Measurements from ENCODE around the gene SLC7A10. TPM values are rescaled to one million over a fixed set of nuclear protein-coding genes. Genes with fewer than 3 reads are reported as not detected.

SLC7A10 gene
- total RNA-seq, 1 donor from 2014 or later, result 5.4 TPM

DNA sequence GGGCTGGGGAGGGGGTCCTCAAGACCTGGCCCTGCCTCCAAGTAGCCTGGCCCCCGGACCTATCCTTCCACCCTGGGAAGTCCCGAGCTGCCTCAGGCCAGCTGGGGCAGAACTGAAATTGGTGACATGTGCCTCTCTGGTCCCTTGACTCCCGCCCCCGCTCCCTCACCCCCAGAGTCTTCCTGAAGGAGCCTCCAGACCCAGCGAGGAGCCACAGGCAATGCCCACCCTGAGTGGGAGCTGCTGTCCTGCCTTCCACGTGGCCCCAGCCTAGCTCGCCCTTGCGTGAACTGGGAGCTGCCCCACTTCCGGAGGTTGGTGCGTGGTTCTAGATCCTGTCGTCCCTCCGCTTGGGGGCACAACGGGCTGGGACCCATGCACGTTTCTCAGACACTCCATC is 42.1 kb upstream of the SLC7A10 start:
- no peaks in the 10 kb centered on the region for H3K4me1 ChIP-seq
- H3K27ac ChIP-seq, result no peak overlapping the region
- no peak overlapping the region for H3K4me3 ChIP-seq
- no peak for DNase-seq (ENCODE audit: extremely low spot score in 2 of 2)
- intact Hi-C loops (cut with DNase I), result no loop called here
- TF ChIP-seq, protein P1, sequence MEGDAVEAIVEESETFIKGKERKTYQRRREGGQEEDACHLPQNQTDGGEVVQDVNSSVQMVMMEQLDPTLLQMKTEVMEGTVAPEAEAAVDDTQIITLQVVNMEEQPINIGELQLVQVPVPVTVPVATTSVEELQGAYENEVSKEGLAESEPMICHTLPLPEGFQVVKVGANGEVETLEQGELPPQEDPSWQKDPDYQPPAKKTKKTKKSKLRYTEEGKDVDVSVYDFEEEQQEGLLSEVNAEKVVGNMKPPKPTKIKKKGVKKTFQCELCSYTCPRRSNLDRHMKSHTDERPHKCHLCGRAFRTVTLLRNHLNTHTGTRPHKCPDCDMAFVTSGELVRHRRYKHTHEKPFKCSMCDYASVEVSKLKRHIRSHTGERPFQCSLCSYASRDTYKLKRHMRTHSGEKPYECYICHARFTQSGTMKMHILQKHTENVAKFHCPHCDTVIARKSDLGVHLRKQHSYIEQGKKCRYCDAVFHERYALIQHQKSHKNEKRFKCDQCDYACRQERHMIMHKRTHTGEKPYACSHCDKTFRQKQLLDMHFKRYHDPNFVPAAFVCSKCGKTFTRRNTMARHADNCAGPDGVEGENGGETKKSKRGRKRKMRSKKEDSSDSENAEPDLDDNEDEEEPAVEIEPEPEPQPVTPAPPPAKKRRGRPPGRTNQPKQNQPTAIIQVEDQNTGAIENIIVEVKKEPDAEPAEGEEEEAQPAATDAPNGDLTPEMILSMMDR (IDR thresholded peaks at IDR 0.05), result no peak
- TF ChIP-seq POLR2AphosphoS5 (IDR thresholded peaks at IDR 0.05; ENCODE audit: insufficient read depth in 1 of 2, low read depth in 1 of 2), result no peak
- TF ChIP-seq POLR2A (IDR thresholded peaks at IDR 0.05), result no peak
- H3K36me3 ChIP-seq, result no peaks in the 10 kb centered on the region
- no peaks in the 10 kb centered on the region for H3K9me3 ChIP-seq
- no peaks in the 10 kb centered on the region for H3K27me3 ChIP-seq

DNA sequence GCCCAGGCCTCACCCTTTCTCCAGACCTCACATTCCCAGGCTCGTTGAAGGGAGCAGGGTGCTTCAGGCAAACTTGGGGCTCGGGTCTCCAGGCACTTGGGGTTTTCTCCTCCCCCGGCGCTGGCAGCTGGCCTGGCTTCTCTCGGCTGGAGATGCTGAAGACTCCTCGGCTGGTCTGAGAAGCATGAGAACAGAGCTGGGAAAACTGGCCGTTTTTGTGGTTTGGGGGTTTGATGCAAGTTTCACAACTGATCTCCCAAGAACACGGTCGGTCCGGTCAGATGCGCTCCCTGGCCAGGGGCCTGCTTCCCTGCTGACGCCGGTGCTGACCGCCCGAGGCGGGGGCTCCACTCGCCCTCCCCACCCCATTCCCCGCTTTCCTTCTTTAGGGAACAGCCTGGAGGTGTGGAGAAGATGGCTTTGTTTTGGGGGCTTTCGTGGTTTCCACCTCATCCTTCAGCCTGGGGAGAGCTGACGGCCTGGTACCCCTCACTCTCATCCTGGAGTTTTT is 41.4 kb upstream of the SLC7A10 start:
- H3K4me1 ChIP-seq, result no peaks in the 10 kb centered on the region
- no peaks in the 10 kb centered on the region for H3K36me3 ChIP-seq
- TF ChIP-seq POLR2AphosphoS5 (IDR thresholded peaks at IDR 0.05; ENCODE audit: insufficient read depth in 1 of 2, low read depth in 1 of 2), result no peak
- TF ChIP-seq, protein P1 (IDR thresholded peaks at IDR 0.05), result no peak
- TF ChIP-seq POLR2A (IDR thresholded peaks at IDR 0.05), result no peak
- DNase-seq (ENCODE audit: extremely low spot score in 2 of 2), result no peak
- H3K27ac ChIP-seq, result no peak overlapping the region
- H3K9me3 ChIP-seq, result no peaks in the 10 kb centered on the region
- no peak overlapping the region for H3K4me3 ChIP-seq
- no peaks in the 10 kb centered on the region for H3K27me3 ChIP-seq
- intact Hi-C loops (cut with DNase I), result no loop called here

DNA sequence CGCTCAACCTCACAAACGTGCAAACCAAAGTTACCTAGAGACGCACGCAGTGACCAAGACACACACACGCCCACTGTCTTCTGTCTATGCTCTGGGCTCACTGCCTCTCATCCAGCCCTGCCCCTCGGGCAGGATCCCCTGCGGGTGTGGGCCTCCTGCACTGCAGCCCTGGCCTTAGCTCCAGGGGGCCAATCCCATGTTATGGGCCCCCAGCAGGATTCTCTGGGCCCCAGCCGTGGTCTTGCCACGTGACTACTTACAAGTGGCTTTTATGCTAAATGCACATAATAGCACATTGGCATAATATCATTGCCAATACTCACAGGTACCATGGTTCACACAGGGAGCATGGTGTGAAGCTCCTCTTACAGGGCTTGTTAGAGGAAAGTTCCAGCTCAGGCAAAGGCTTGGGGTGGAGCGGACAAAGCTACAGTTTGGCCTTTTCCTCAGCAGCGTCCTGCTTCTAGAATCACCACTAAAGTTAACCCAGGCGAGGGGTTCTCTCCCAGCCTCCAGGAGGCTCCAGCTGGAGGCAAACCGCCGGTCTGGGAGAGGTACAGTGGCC is 39.3 kb upstream of the SLC7A10 start:
- Histone ChIP-seq H3K27me3 (no peaks in the 10 kb centered on the region), H3K4me3 (no peak overlapping the region), H3K36me3 (no peaks in the 10 kb centered on the region), H3K4me1 (no peaks in the 10 kb centered on the region), H3K27ac (no peak overlapping the region), H3K9me3 (no peaks in the 10 kb centered on the region)
- intact Hi-C loops (cut with DNase I), result no loop called here
- DNase-seq (ENCODE audit: extremely low spot score in 2 of 2), result no peak
- no peak for TF ChIP-seq POLR2AphosphoS5 (IDR thresholded peaks at IDR 0.05; ENCODE audit: insufficient read depth in 1 of 2, low read depth in 1 of 2)
- TF ChIP-seq, protein P1 (IDR thresholded peaks at IDR 0.05), result no peak

GRCh38 chr19:33263325-33264023 is 37.8 kb upstream of the SLC7A10 start:
- no peaks in the 10 kb centered on the region for H3K4me1 ChIP-seq
- H3K27ac ChIP-seq, result no peak overlapping the region
- H3K4me3 ChIP-seq, result no peak overlapping the region
- no peaks in the 10 kb centered on the region for H3K36me3 ChIP-seq
- H3K9me3 ChIP-seq, result no peaks in the 10 kb centered on the region
- no peak for TF ChIP-seq POLR2AphosphoS5 (IDR thresholded peaks at IDR 0.05; ENCODE audit: insufficient read depth in 1 of 2, low read depth in 1 of 2)
- TF ChIP-seq, protein P1 (IDR thresholded peaks at IDR 0.05), result no peak
- no peak for TF ChIP-seq POLR2A (IDR thresholded peaks at IDR 0.05)
- intact Hi-C loops (cut with DNase I), result no loop called here
- DNase-seq (ENCODE audit: extremely low spot score in 2 of 2), result no peak
- no peaks in the 10 kb centered on the region for H3K27me3 ChIP-seq

Data from vagina (tissue), 2 donors.